ENCODE measurements around the gene SDSL. TPM values are rescaled to one million over a fixed set of nuclear protein-coding genes. Genes with fewer than 3 reads are reported as not detected.
A peak's percentile ranks its signal among the peaks of the same experiment; 100 is the strongest.

The SDSL gene
- total and polyA plus RNA-seq, 4 donors: 3.0 to 25.8 (median 13.0) TPM

DNA sequence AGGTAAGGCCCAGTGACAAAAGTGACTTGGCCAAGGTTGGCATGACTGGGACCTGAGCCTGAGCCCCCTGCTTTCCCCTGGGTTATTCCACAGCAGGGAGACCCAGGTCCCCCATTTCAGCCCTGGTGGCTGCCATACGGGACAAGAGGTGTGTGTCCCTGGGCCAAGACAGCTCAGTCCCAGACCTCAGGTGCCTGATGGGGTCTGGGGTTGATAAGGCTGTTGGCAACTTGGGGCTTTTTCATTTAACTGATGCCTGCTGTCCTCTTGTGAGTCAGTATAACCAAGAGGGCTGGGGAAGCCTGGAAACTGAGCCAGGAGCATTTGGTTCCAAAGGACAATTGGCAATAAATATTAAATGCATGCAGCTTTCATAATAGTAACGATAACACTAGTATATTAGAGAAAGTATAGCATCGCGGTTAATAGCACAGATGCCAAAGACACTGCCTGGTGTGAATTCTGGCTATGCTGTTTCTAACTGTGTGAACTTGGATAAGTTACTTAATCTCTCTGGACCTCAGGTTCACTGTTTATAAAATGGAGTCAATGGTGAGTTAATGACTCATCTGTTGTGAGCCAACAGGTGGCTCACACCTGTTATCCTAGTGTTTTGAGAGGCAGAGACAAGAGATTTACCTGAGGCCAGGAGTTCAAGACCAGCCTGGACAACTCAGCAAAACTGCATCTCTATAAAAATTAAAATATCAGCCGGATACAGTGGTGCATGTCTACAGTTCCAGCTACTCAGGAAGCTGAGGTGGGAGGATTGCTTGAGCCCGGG lies 898 bp downstream of the SDSL start:
- Histone ChIP-seq H3K27me3 (ENCODE audit: control insufficient read depth in 3 of 3, insufficient read depth in 3 of 3, low read length in 2 of 3) (no peaks in the 10 kb centered on the region), H3K9me3 (ENCODE audit: control insufficient read depth in 4 of 4, insufficient read depth in 3 of 4, low read length in 3 of 4) (no peaks in the 10 kb centered on the region), H3K4me3 (peak overlapping the region; percentile 47), H3K27ac (ENCODE audit: low read depth in 1 of 2, low read length in 1 of 2) (peak overlapping the region in 1 of 2 donors; percentile 40), H3K36me3 (ENCODE audit: control insufficient read depth in 4 of 4, insufficient read depth in 4 of 4, low read length in 4 of 4) (no peaks in the 10 kb centered on the region), H3K9ac (ENCODE audit: insufficient read depth in 1 of 2, low read length in 2 of 2) (peak overlapping the region; percentile 75 to 85), H3K4me1 (ENCODE audit: control insufficient read depth in 5 of 5, insufficient read depth in 5 of 5, low read length in 5 of 5) (peaks cover 0 to 6% (median 0%) of the 10 kb centered on the region in 5 donors)
- WGBS, 2 donors: 87 to 89% methylated on average over 6 of the region's 6 CpGs
- ATAC-seq (ENCODE audit: insufficient read depth, low FRiP score) (no peak), DNase-seq (no peak)
- TF ChIP-seq, protein P1, sequence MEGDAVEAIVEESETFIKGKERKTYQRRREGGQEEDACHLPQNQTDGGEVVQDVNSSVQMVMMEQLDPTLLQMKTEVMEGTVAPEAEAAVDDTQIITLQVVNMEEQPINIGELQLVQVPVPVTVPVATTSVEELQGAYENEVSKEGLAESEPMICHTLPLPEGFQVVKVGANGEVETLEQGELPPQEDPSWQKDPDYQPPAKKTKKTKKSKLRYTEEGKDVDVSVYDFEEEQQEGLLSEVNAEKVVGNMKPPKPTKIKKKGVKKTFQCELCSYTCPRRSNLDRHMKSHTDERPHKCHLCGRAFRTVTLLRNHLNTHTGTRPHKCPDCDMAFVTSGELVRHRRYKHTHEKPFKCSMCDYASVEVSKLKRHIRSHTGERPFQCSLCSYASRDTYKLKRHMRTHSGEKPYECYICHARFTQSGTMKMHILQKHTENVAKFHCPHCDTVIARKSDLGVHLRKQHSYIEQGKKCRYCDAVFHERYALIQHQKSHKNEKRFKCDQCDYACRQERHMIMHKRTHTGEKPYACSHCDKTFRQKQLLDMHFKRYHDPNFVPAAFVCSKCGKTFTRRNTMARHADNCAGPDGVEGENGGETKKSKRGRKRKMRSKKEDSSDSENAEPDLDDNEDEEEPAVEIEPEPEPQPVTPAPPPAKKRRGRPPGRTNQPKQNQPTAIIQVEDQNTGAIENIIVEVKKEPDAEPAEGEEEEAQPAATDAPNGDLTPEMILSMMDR (IDR thresholded peaks at IDR 0.05; ENCODE audit: control extremely low read depth, extremely low read depth): no peak

DNA sequence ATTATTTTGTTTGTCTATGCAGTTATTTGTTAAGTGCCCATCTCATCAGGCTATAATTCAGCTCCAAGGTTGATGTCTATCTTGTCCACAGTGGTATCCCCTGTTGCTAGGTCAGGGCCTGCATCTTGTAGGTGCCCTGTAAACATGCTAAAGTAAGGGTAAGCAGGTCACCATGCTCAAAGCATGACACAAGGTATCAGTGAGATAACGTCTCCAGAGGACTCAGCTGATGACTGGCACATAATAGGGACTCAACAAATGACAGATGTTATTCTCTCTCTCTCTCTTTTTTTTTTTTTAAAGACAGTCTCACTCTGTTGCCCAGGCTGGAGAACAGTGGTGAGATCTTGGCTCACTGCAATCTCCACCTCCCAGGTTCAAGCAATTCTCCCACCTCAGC lies 2.3 kb downstream of the SDSL start:
- DNase-seq: no peak

DNA sequence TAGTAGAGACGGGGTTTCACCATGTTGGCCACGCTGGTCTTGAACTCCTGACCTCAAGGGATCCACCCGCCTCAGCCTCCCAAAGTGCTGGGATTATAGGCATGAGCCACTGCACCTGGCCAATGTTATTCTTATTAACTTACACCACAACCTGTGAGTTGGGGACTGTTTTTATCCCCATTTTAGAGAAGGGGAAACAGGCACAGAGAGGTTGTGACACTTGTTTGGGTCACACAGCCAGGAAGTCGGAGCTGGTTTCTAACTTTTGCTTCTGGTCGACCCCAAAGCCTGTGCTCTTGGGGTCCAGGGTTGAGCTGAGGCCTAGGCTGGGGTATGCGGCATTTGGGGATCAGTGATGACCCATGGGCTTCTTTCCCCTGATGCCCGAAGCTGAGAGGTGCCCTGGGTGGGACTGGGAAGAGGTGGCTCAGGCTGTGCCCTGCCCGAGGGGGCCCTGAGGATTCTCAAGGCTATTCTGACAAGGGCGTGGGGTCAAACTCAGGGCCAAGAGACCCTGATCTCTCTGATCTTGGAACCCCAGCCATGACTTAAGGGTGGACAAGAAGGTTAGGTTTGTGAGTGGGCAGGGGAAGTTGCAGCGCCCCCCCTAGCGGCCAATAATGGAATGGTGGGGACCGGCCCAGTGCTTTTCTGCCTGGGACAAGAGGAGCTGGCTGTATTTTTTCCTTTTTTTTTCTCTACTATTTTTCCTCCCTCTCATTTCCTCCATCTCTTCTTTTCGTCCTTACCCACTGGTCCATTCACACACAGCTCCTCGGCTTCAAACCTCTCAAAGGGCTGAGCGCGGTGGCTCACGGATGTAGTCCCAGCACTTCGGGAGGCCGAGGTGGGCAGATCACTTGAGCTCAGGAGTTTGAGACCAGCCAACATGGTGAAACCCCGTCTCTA lies 3.0 kb downstream of the SDSL start:
- H3K27ac ChIP-seq (ENCODE audit: low read depth in 1 of 2, low read length in 1 of 2): no peak overlapping the region
- H3K36me3 ChIP-seq (ENCODE audit: control insufficient read depth in 4 of 4, insufficient read depth in 4 of 4, low read length in 4 of 4): no peaks in the 10 kb centered on the region
- DNase-seq (peak; percentile 28 to 55 (median 40)), ATAC-seq (ENCODE audit: insufficient read depth, low FRiP score) (no peak)
- H3K9ac ChIP-seq (ENCODE audit: insufficient read depth in 1 of 2, low read length in 2 of 2): no peak overlapping the region
- no peak overlapping the region for H3K4me3 ChIP-seq
- H3K9me3 ChIP-seq (ENCODE audit: control insufficient read depth in 4 of 4, insufficient read depth in 3 of 4, low read length in 3 of 4): peaks cover 0 to under 1% (median 0%) of the 10 kb centered on the region in 4 donors
- peaks cover 0 to 6% (median 0%) of the 10 kb centered on the region in 5 donors for H3K4me1 ChIP-seq (ENCODE audit: control insufficient read depth in 5 of 5, insufficient read depth in 5 of 5, low read length in 5 of 5)
- 57 to 61% methylated on average over 20 of the region's 20 CpGs for WGBS, 2 donors
- TF ChIP-seq, protein P1 (IDR thresholded peaks at IDR 0.05; ENCODE audit: control extremely low read depth, extremely low read depth): peak; percentile 55
- no peaks in the 10 kb centered on the region for H3K27me3 ChIP-seq (ENCODE audit: control insufficient read depth in 3 of 3, insufficient read depth in 3 of 3, low read length in 2 of 3)

More for the DNA sequence above, 2.3 kb downstream of the SDSL start:
- ATAC-seq (ENCODE audit: insufficient read depth, low FRiP score): no peak
- Histone ChIP-seq H3K9me3 (ENCODE audit: control insufficient read depth in 4 of 4, insufficient read depth in 3 of 4, low read length in 3 of 4) (no peaks in the 10 kb centered on the region), H3K4me1 (ENCODE audit: control insufficient read depth in 5 of 5, insufficient read depth in 5 of 5, low read length in 5 of 5) (peaks cover 0 to 6% (median 0%) of the 10 kb centered on the region in 5 donors), H3K4me3 (no peak overlapping the region), H3K27me3 (ENCODE audit: control insufficient read depth in 3 of 3, insufficient read depth in 3 of 3, low read length in 2 of 3) (no peaks in the 10 kb centered on the region), H3K36me3 (ENCODE audit: control insufficient read depth in 4 of 4, insufficient read depth in 4 of 4, low read length in 4 of 4) (no peaks in the 10 kb centered on the region), H3K9ac (ENCODE audit: insufficient read depth in 1 of 2, low read length in 2 of 2) (no peak overlapping the region), H3K27ac (ENCODE audit: low read depth in 1 of 2, low read length in 1 of 2) (no peak overlapping the region)
- 79 to 87% methylated on average over 1 of the region's 1 CpG for WGBS, 2 donors
- TF ChIP-seq, protein P1 (IDR thresholded peaks at IDR 0.05; ENCODE audit: control extremely low read depth, extremely low read depth): no peak
